Measurements from ENCODE around the gene SLIT3.

SLIT3 gene

GRCh38 chr5:168944004-168944403 is 356.9 kb downstream of the SLIT3 start:
- DNase-seq = no peak

- no peak for DNase-seq
Measured at GRCh38 chr5:168943091-168943884, 357.7 kb downstream of the SLIT3 start.

GRCh38 chr5:168941901-168942300 is 359.0 kb downstream of the SLIT3 start:
- no peak for DNase-seq

- no peak for DNase-seq
Measured at GRCh38 chr5:168940712-168941111, 360.2 kb downstream of the SLIT3 start.

GRCh38 chr5:168939887-168940544 is 360.9 kb downstream of the SLIT3 start:
- no peak for DNase-seq

GRCh38 chr5:168939156-168939800 is 361.7 kb downstream of the SLIT3 start:
- DNase-seq = no peak

GRCh38 chr5:168936511-168936910 is 364.4 kb downstream of the SLIT3 start:
- DNase-seq = no peak

- DNase-seq = no peak
Measured at GRCh38 chr5:168935183-168935582, 365.8 kb downstream of the SLIT3 start.

GRCh38 chr5:168934169-168934568 is 366.8 kb downstream of the SLIT3 start:
- DNase-seq = no peak

GRCh38 chr5:168932400-168933189 is 368.3 kb downstream of the SLIT3 start:
- DNase-seq = no peak

GRCh38 chr5:168931638-168932345 is 369.1 kb downstream of the SLIT3 start:
- no peak for DNase-seq

GRCh38 chr5:168929656-168930055 is 371.3 kb downstream of the SLIT3 start:
- no peak for DNase-seq

GRCh38 chr5:168925160-168925559 is 375.8 kb downstream of the SLIT3 start:
- DNase-seq = no peak

GRCh38 chr5:168921147-168921866 is 379.6 kb downstream of the SLIT3 start:
- no peak for DNase-seq

GRCh38 chr5:168920019-168920810 is 380.7 kb downstream of the SLIT3 start:
- no peak for DNase-seq

GRCh38 chr5:168917947-168918600 is 382.9 kb downstream of the SLIT3 start:
- DNase-seq = no peak

GRCh38 chr5:168916852-168917251 is 384.1 kb downstream of the SLIT3 start:
- DNase-seq = no peak

- no peak for DNase-seq
Measured at GRCh38 chr5:168916266-168916665, 384.7 kb downstream of the SLIT3 start.

GRCh38 chr5:168914491-168914890 is 386.4 kb downstream of the SLIT3 start:
- DNase-seq = no peak

GRCh38 chr5:168910874-168911273 is 390.1 kb downstream of the SLIT3 start:
- DNase-seq = no peak

All from NCI-H774 (cell line).